H1 (cell line): ENCODE measurements around the gene ZFYVE16. TPM values are rescaled to one million over a fixed set of nuclear protein-coding genes. Genes with fewer than 3 reads are reported as not detected.

Source experiments
- CTCF ChIA-PET: fragments of 300-600 bp; sonication (Branson Sonifier 250); formaldehyde crosslinking; loops from one replicate; lab custom pipeline; 2021; ENCODE audit not compliant: partially characterized antibody; lab: Charles Lee
- POLR2A ChIA-PET: fragments of 300-600 bp; sonication (Branson Sonifier 250); formaldehyde crosslinking; loops from one replicate; lab custom pipeline; 2021; ENCODE audit warnings: inconsistent platforms; ENCODE audit not compliant: partially characterized antibody; lab: Charles Lee
- DNase-seq, 2 experiments: peaks; one replicate each; pipeline versions ENCODE4 v3.0.0 to v3.0.0-alpha.2; 2010 to 2022; ENCODE audit warnings: low spot score in 2 of 2, low read depth in 1 of 2, mixed read lengths in 1 of 2
- FAIRE-seq: peaks from 2 replicates; lab custom pipeline; 2011; peaks lifted over from hg19 to GRCh38; lab: Jason Lieb, UNC
- H2AFZ ChIP-seq: 2 replicates; pipeline ENCODE4 v1.8.1; 2012; ENCODE audit warnings: low read length, inconsistent platforms
- H2AK5ac ChIP-seq: 2 replicates; pipeline ENCODE4 v1.6.1; 2013; ENCODE audit warnings: low read depth, low read length
- H2BK120ac ChIP-seq: replicated peaks from 2 replicates; pipeline ENCODE3; 2013; ENCODE audit warnings: low read depth, low read length, inconsistent platforms
- H2BK12ac ChIP-seq: 2 replicates; pipeline ENCODE4 v1.6.1; 2013; ENCODE audit warnings: low read depth, low read length
- H2BK15ac ChIP-seq: 2 replicates; pipeline ENCODE4 v1.6.1; 2013; ENCODE audit warnings: low read length
- H2BK20ac ChIP-seq: 2 replicates; pipeline ENCODE4 v1.6.1; 2013; ENCODE audit warnings: low read length
- H2BK5ac ChIP-seq: 2 replicates; pipeline ENCODE4 v1.6.1; 2013; ENCODE audit warnings: low read depth, low read length
- H3K14ac ChIP-seq: 2 replicates; pipeline ENCODE4 v1.6.1; 2013; ENCODE audit warnings: inconsistent platforms; ENCODE audit not compliant: insufficient read length
- H3K18ac ChIP-seq: 2 replicates; pipeline ENCODE4 v1.6.1; 2013; ENCODE audit warnings: low read length; ENCODE audit errors: extremely low read depth
- H3K23ac ChIP-seq: 2 replicates; pipeline ENCODE4 v1.6.1; 2013; ENCODE audit warnings: inconsistent platforms; ENCODE audit not compliant: insufficient read length
- H3K23me2 ChIP-seq: 2 replicates; pipeline ENCODE4 v1.6.1; 2013; ENCODE audit warnings: low read depth, low read length
- H3K27ac ChIP-seq: 2 replicates; pipeline ENCODE4 v1.6.1; 2011; ENCODE audit warnings: low read depth, low read length, inconsistent platforms
- H3K27me3 ChIP-seq, 4 experiments: replicated peaks in 1 of 4; 1 replicate in 1 of 4; 2 replicates in 3 of 4; pipeline versions ENCODE4 v1.6.1 to v1.8.1; 2011 to 2013; ENCODE audit warnings: low read length in 3 of 4, mild to moderate bottlenecking in 3 of 4, inconsistent platforms in 2 of 4, mixed read lengths in 2 of 4, moderate library complexity in 1 of 4; ENCODE audit not compliant: control insufficient read depth in 3 of 4, insufficient read depth in 3 of 4; ENCODE audit errors: extremely low read depth in 1 of 4
- H3K36me3 ChIP-seq, 4 experiments: 2 replicates each; pipeline versions ENCODE4 v1.6.1 to v1.8.1; 2011 to 2013; ENCODE audit warnings: mild to moderate bottlenecking in 4 of 4, low read length in 3 of 4, moderate library complexity in 2 of 4, control low read depth in 1 of 4, inconsistent platforms in 1 of 4; ENCODE audit not compliant: insufficient read depth in 4 of 4, control insufficient read depth in 2 of 4
- H3K4ac ChIP-seq: replicated peaks from 2 replicates; pipeline ENCODE3; 2013; ENCODE audit warnings: low read length, low read depth, mixed read lengths, inconsistent platforms; ENCODE audit not compliant: insufficient read length
- H3K4me1 ChIP-seq, 4 experiments: replicated peaks in 1 of 4; 1 replicate in 1 of 4; 2 replicates in 3 of 4; pipeline versions ENCODE4 v1.6.1 to v1.8.1; 2011 to 2013; ENCODE audit warnings: low read length in 3 of 4, inconsistent platforms in 2 of 4, mixed read lengths in 1 of 4; ENCODE audit not compliant: insufficient read depth in 4 of 4, control insufficient read depth in 3 of 4
- H3K4me2 ChIP-seq, 2 experiments: 2 replicates each; pipeline versions ENCODE4 v1.6.1 to v1.8.1; 2011 to 2013; ENCODE audit warnings: low read depth in 2 of 2, low read length in 2 of 2, control low read depth in 1 of 2, inconsistent platforms in 1 of 2, mild to moderate bottlenecking in 1 of 2; ENCODE audit not compliant: insufficient read depth in 1 of 2
- H3K4me3 ChIP-seq, 4 experiments: fragments of 200-600, 300-600 bp in 1 of 4; sonication (generic), shearing (Covaris generic), sonication (Bioruptor Twin) in 1 of 4; 2 replicates each; pipeline versions ENCODE4 v1.5.1 to v1.8.1; 2011 to 2016; ENCODE audit warnings: low read length in 4 of 4, low read depth in 3 of 4, control low read depth in 2 of 4, inconsistent platforms in 2 of 4, mild to moderate bottlenecking in 2 of 4, mixed read lengths in 1 of 4, moderate library complexity in 1 of 4; ENCODE audit not compliant: insufficient read depth in 2 of 4; ENCODE audit errors: extremely low read depth in 1 of 4
- H3K56ac ChIP-seq: replicated peaks from 2 replicates; pipeline ENCODE3; 2013; ENCODE audit warnings: low read depth, mild to moderate bottlenecking, mixed read lengths, low read length, inconsistent platforms; ENCODE audit not compliant: insufficient read length
- H3K79me1 ChIP-seq: 2 replicates; pipeline ENCODE4 v1.6.1; 2013; ENCODE audit warnings: low read depth, low read length, control low read depth
- H3K79me2 ChIP-seq, 2 experiments: 2 replicates each; pipeline versions ENCODE4 v1.6.1 to v1.8.1; 2012 to 2013; ENCODE audit warnings: low read length in 2 of 2, mild to moderate bottlenecking in 2 of 2, inconsistent platforms in 1 of 2; ENCODE audit not compliant: insufficient read depth in 2 of 2, control insufficient read depth in 1 of 2
- H3K9ac ChIP-seq, 4 experiments: replicated peaks in 1 of 4; 1 replicate in 1 of 4; 2 replicates in 3 of 4; pipeline versions ENCODE4 v1.6.1 to v1.8.1; 2011 to 2013; ENCODE audit warnings: low read depth in 3 of 4, low read length in 3 of 4, control low read depth in 2 of 4, mild to moderate bottlenecking in 2 of 4, moderate library complexity in 2 of 4, inconsistent platforms in 1 of 4; ENCODE audit errors: extremely low read depth in 1 of 4
- H3K9me3 ChIP-seq, 2 experiments: 2 replicates each; pipeline versions ENCODE4 v1.6.1 to v1.8.1; 2012 to 2013; ENCODE audit warnings: mild to moderate bottlenecking in 2 of 2, moderate library complexity in 2 of 2, control low read depth in 1 of 2, inconsistent platforms in 1 of 2, low read depth in 1 of 2, low read length in 1 of 2, mixed read lengths in 1 of 2; ENCODE audit not compliant: insufficient read depth in 2 of 2
- H4K20me1 ChIP-seq, 2 experiments: replicated peaks in 1 of 2; 2 replicates each; pipeline versions ENCODE3 to v1.8.1; 2011 to 2013; ENCODE audit warnings: inconsistent platforms in 2 of 2, low read length in 2 of 2, mild to moderate bottlenecking in 1 of 2; ENCODE audit not compliant: insufficient read depth in 2 of 2, control insufficient read depth in 1 of 2
- H4K5ac ChIP-seq: 2 replicates; pipeline ENCODE4 v1.6.1; 2013; ENCODE audit warnings: low read length, low read depth, mixed read lengths, inconsistent platforms; ENCODE audit not compliant: insufficient read length
- H4K8ac ChIP-seq: 2 replicates; pipeline ENCODE4 v1.8.0; 2013; ENCODE audit warnings: mild to moderate bottlenecking, moderate library complexity, low read length, inconsistent platforms; ENCODE audit not compliant: insufficient read depth; ENCODE audit errors: extremely low read depth
- H4K91ac ChIP-seq: replicated peaks from 2 replicates; pipeline ENCODE3; 2013; ENCODE audit warnings: low read length, mixed read lengths, inconsistent platforms; ENCODE audit not compliant: insufficient read length
- CEBPB ChIP-seq: IDR thresholded peaks from 2 replicates; pipeline ENCODE4 v1.6.1; 2012; ENCODE audit warnings: low read depth, low read length
- HDAC2 ChIP-seq, 2 experiments: fragments of 300-600 bp in 1 of 2; sonication (generic) in 1 of 2; IDR thresholded peaks; 2 replicates each; pipeline ENCODE4 v1.6.1; 2011 to 2012; ENCODE audit warnings: low read depth in 2 of 2, low read length in 2 of 2, mild to moderate bottlenecking in 2 of 2, moderate library complexity in 2 of 2, borderline replicate concordance in 1 of 2, inconsistent platforms in 1 of 2
- HDAC6 ChIP-seq: IDR thresholded peaks from one replicate; pipeline ENCODE4 v1.7.1; 2012; ENCODE audit warnings: low read depth, mild to moderate bottlenecking, inconsistent platforms, low read length, moderate library complexity
- POU5F1 ChIP-seq: IDR thresholded peaks from 2 replicates; pipeline ENCODE4 v1.6.1; 2011; ENCODE audit warnings: low read depth, mild to moderate bottlenecking, low read length, moderate library complexity
- RFX5 ChIP-seq: IDR thresholded peaks from 2 replicates; pipeline ENCODE4 v1.6.1; 2011; ENCODE audit warnings: low read depth, low read length, improper control_type of control experiment, borderline replicate concordance
- WGBS, 2 experiments: shearing (Covaris generic) in 1 of 2; methylation state at CpG; one replicate each; pipeline versions ENCODE4 v1.1.6 to v1.1.7; 2013 to 2015; ENCODE audit warnings: low lambda C conversion rate in 2 of 2, mixed read lengths in 2 of 2, inconsistent platforms in 1 of 2, low coverage in 1 of 2, missing lambda C conversion rate in 1 of 2; ENCODE audit not compliant: insufficient replicate concordance in 2 of 2, insufficient coverage in 1 of 2, insufficient read length in 1 of 2; ENCODE audit errors: extremely low coverage in 1 of 2, missing lambda C conversion rate in 1 of 2; 5-methylcytosine and 5-hydroxymethylcytosine counted together
- long read RNA-seq, 2 experiments: library from RNA in 1 of 2; library from capped mRNA in 1 of 2; stranded (forward); transcript quantifications; one replicate each; pipeline ENCODE4 v2.0.0, GENCODE V29; 2021; ENCODE audit warnings: inconsistent platforms in 1 of 2
- polyA minus RNA-seq, 3 experiments: library from RNA; depleted of rRNA, polyadenylated mRNA; stranded (reverse); fragments of >200 nt; gene quantifications; 1 replicate in 2 of 3; 2 replicates in 1 of 3; pipeline ENCODE4 v1.2.3, GENCODE V29; 2011
- polyA plus RNA-seq, 7 experiments: library from polyadenylated mRNA; depleted of rRNA in 3 of 7; stranded (reverse) in 5 of 7; unstranded in 2 of 7; fragments of >200 nt in 5 of 7; fragments of 200-250 nt in 2 of 7; gene quantifications; 1 replicate in 5 of 7; 2 replicates in 1 of 7; 4 replicates in 1 of 7; pipeline versions ENCODE4 v1.2.1 to v1.2.3, GENCODE V29; 2011 to 2013; ENCODE audit warnings: missing spikeins in 2 of 7, mixed read lengths in 2 of 7
- total RNA-seq: library from RNA; stranded (reverse); fragmentation: NEBNext Ultra II Directional; extraction: Animal tissue kit (Norgen Biotek cat#: 25700); gene quantifications from 2 replicates; pipeline ENCODE4 v1.2.1, GENCODE V29; 2021
- TF ChIP-seq, protein P1 (sequence below): IDR thresholded peaks from 2 replicates; pipeline ENCODE4 v1.6.1; 2012; ENCODE audit warnings: inconsistent platforms
- TF ChIP-seq, protein P2 (sequence below): IDR thresholded peaks from 2 replicates; pipeline ENCODE4 v1.6.1; 2011; ENCODE audit warnings: low read depth, mild to moderate bottlenecking, low read length; ENCODE audit not compliant: insufficient read depth

The ZFYVE16 gene
- total RNA-seq, result 24.2 and 26.7 TPM in 2 replicates
- 2.8 and 3.6 TPM in 2 replicates for polyA plus RNA-seq (2011; rRNA removed)
- polyA plus RNA-seq (2011; cell fraction: cytosol; rRNA removed), result 6.7 TPM
- 7.0 TPM for polyA plus RNA-seq (2011; cell fraction: nucleus; rRNA removed)
- polyA plus RNA-seq (2012, experiment 1 of 2), result 6.6 to 17.0 TPM (median 11.7 TPM) in 4 replicates
- 0.88 TPM for polyA plus RNA-seq (2012, experiment 2 of 2)
- 15.5 TPM for polyA plus RNA-seq (2013, experiment 1 of 2)
- 14.9 TPM for polyA plus RNA-seq (2013, experiment 2 of 2)
- 9.8 and 19.9 TPM in 2 replicates for polyA minus RNA-seq (2011; rRNA and poly(A)+ RNA removed)
- polyA minus RNA-seq (2011; cell fraction: cytosol; rRNA and poly(A)+ RNA removed), result 10.8 TPM
- 32.9 TPM for polyA minus RNA-seq (2011; cell fraction: nucleus; rRNA and poly(A)+ RNA removed)
- long read RNA-seq, experiment 1, full-length matches to known transcripts, result 1 of 14 reads
- long read RNA-seq, experiment 1, partial matches to known transcripts, result 7 of 14 reads
- long read RNA-seq, experiment 1, other reads (novel, unspliced or antisense), result 6 of 14 reads
- long read RNA-seq, experiment 2, partial matches to known transcripts, result 2 of 2 reads
- long read RNA-seq, experiment 2, other reads (novel, unspliced or antisense), result 0 of 2 reads

DNA sequence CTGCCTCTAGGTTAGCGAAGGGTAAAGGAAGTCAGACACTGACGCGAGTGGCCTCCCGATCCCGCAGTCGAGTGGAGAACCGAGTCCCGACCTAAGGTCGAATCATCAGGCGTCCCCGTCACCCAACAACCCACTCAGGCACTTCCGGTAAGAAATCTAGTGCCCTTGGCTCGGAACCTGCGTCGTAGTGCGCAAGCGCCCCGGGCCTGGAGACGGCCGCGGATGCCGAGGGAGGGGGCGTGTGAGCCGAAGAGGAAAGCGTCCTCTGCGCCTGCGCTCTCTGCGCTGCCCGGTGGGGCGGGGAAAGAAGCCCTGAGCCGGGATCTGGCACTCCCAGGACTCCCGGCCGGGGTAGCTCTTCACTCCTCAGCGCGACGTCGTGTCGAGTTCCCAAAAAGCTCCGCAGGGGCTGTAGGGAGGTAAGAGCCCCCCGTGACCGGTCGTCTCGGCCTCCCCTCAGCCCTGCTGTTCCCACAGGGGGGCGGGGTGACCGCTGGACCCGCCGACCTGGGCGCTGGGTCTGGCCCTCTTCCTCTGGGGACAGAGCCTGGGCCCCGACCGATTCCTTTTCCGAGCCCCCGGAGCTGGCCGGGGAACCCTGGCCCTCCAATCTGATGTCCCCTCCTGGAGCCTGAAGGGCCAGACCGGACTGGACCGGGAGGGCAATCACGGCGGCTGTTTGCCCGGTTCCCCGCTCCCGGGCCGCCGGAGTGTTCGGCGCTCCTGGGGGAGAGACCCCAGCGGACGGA, at the start of gene ZFYVE16:
ZFYVE16 (plus strand) TSS at position 330 of the 749 bp plus-strand sequence. CDS start 26,084 bp downstream, outside the sequence.
- no peaks in the 10 kb centered on the region for H3K4me1 ChIP-seq
- peak within 1 kb of the TSS; percentile 98; the same call in 1 of the 2 replicates for H4K8ac ChIP-seq
- H3K56ac ChIP-seq, result peak within 1 kb of the TSS; percentile 86
- H3K14ac ChIP-seq, result peak within 1 kb of the TSS; percentile 97
- peak within 1 kb of the TSS; percentile 63 to 99 for H3K4me2 ChIP-seq
- no peak within 1 kb of the TSS for H3K23ac ChIP-seq
- peak within 1 kb of the TSS; percentile 79 to 92 (median 84) for H3K4me3 ChIP-seq
- no peak within 1 kb of the TSS for H2BK15ac ChIP-seq
- H3K27me3 ChIP-seq, result no peaks in the 10 kb centered on the region
- no peaks in the 10 kb centered on the region for H3K9me3 ChIP-seq
- ChIA-PET CTCF (interaction anchor here (0.7 to 1.6 kb wide), 4 partner anchors 8 to 131 kb away, joined by 3 to 4 read pairs (median 4); no protein-coding TSS in a partner anchor), POLR2A (interaction anchor here (1.3 kb wide), 1 partner anchor 152 kb away, joined by 3 read pairs; the partner anchor contains the start of gene SERINC5)
- peaks cover 2% of the 10 kb centered on the region; the same call in 1 of the 2 replicates for H3K23me2 ChIP-seq
- H4K5ac ChIP-seq, result peak within 1 kb of the TSS; percentile 98
- no peaks in the 10 kb centered on the region for H4K20me1 ChIP-seq
- peak; percentile 85 to 99 for DNase-seq
- peaks cover 4% of the 10 kb centered on the region; the same call in 1 of the 2 replicates for H3K79me1 ChIP-seq
- peaks cover 0 to 35% of the 10 kb centered on the region in 2 experiments; a peak in 3 of 4 replicates for H3K79me2 ChIP-seq
- peak within 1 kb of the TSS; percentile 96 for H2BK5ac ChIP-seq
- no peak within 1 kb of the TSS for H2AK5ac ChIP-seq
- peak within 1 kb of the TSS; percentile 99 for H2AFZ ChIP-seq
- peak within 1 kb of the TSS; percentile 96 for H3K27ac ChIP-seq
- H3K4ac ChIP-seq, result peak within 1 kb of the TSS; percentile 69
- no peak within 1 kb of the TSS for H2BK20ac ChIP-seq
- peak within 1 kb of the TSS; percentile 85 for H4K91ac ChIP-seq
- H2BK12ac ChIP-seq, result peak within 1 kb of the TSS; percentile 68; the same call in 1 of the 2 replicates
- no peak for FAIRE-seq
- H3K36me3 ChIP-seq, result no peaks in the 10 kb centered on the region; a peak in 1 of 8 replicates
- WGBS, 2 experiments, result 1% methylated on average over 47 of the region's 66 CpGs; no CpG with 5 or more reads in 1 of the 2 experiments
- peak within 1 kb of the TSS; percentile 77 for H2BK120ac ChIP-seq
- H3K18ac ChIP-seq, result peak within 1 kb of the TSS; percentile 97
- H3K9ac ChIP-seq, result peak within 1 kb of the TSS; percentile 70 to 96 (median 92)
- no peak for TF ChIP-seq RFX5
- no peak for TF ChIP-seq HDAC2 (IDR thresholded peaks at IDR 0.05; ENCODE audit: borderline replicate concordance in 1 of 2, low read depth in 2 of 2, low read length in 2 of 2)
- TF ChIP-seq, protein P1, sequence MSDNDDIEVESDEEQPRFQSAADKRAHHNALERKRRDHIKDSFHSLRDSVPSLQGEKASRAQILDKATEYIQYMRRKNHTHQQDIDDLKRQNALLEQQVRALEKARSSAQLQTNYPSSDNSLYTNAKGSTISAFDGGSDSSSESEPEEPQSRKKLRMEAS, result 0 out of 2 replicates have a peak, but pooled peaks have one; percentile 5
- TF ChIP-seq CEBPB, result no peak
- TF ChIP-seq POU5F1, result no peak
- TF ChIP-seq HDAC6, result no peak
- TF ChIP-seq, protein P2, sequence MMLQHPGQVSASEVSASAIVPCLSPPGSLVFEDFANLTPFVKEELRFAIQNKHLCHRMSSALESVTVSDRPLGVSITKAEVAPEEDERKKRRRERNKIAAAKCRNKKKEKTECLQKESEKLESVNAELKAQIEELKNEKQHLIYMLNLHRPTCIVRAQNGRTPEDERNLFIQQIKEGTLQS, result no peak
